ENCODE results near the gene DLGAP5.

Gene DLGAP5

DNA sequence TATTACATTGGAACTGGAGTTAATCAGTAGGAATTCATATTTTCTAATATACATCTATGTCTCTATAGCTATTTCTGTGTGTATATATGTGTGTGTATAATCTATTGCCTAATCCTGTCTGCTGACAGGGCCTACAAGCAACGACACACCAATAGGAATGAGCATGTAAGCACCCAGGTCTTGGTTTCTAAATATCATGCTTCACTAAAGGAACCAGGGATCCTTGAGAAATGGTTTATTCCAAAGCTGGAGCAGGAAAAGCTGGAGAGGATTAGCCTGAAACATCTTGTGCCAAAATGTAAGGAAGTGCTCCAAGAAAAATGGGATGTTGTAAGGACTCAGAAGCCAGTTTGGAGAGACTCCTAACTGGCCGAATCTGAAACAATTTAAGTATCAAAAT is 91.6 kb downstream of the DLGAP5 start:
- H3K27ac ChIP-seq, result no peak overlapping the region
- no peak for TF ChIP-seq ZFX (IDR thresholded peaks at IDR 0.05)
- TF ChIP-seq, protein P1, sequence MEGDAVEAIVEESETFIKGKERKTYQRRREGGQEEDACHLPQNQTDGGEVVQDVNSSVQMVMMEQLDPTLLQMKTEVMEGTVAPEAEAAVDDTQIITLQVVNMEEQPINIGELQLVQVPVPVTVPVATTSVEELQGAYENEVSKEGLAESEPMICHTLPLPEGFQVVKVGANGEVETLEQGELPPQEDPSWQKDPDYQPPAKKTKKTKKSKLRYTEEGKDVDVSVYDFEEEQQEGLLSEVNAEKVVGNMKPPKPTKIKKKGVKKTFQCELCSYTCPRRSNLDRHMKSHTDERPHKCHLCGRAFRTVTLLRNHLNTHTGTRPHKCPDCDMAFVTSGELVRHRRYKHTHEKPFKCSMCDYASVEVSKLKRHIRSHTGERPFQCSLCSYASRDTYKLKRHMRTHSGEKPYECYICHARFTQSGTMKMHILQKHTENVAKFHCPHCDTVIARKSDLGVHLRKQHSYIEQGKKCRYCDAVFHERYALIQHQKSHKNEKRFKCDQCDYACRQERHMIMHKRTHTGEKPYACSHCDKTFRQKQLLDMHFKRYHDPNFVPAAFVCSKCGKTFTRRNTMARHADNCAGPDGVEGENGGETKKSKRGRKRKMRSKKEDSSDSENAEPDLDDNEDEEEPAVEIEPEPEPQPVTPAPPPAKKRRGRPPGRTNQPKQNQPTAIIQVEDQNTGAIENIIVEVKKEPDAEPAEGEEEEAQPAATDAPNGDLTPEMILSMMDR (conservative IDR thresholded peaks at IDR 0.05), result no peak

- TF ChIP-seq, protein P1 (conservative IDR thresholded peaks at IDR 0.05), result no peak
- no peak for TF ChIP-seq ZFX (IDR thresholded peaks at IDR 0.05)
- H3K27ac ChIP-seq, result no peak overlapping the region
These were observed 92.9 kb downstream of the DLGAP5 start for GRCh38 chr14:55098561-55098898.
